Measurements from ENCODE around the gene FAM110D.

Gene FAM110D

GRCh38 chr1:26203642-26204318 is 44.9 kb downstream of the FAM110D start:
- no peak for DNase-seq
- intact Hi-C loops (cut with DNase I): no loop called here

GRCh38 chr1:26210147-26210870 is 51.4 kb downstream of the FAM110D start:
- DNase-seq: no peak
- intact Hi-C loops (cut with DNase I): no loop called here

GRCh38 chr1:26212726-26213125 is 53.8 kb downstream of the FAM110D start:
- intact Hi-C loops (cut with DNase I): no loop called here
- no peak for DNase-seq

DNA sequence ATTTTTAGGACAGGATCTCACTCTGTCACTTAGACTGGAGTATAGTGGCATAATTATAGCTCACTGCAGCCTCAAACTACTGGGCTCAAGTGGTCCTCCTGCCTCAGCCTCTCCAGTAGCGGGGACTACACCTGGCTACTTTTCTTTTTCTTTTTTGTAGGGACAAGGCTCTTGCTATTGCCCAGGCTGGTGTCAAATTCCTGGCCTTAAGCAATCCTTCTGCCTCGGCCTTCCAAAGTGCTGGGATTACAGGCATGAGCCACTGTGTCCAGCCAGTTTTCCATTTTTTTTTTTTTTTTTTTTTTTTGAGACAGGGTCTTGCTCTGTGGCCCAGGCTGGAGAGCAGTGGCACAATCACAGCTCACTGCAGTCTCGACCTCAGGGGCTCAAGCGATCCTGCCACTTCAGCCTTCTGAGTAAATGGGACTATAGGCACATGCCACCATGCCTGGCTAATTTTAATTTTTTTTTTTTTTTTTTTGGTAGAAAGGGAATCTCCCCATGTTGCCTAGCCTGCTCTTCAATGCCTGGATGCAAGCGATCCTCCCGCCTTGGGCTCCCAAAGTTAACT is 54.5 kb downstream of the FAM110D start:
- intact Hi-C loops (cut with DNase I): no loop called here
- DNase-seq: no peak
